HG02884 (cell line): ENCODE measurements around the gene MOV10L1.

ENCODE experiments used
- ATAC-seq: cut with Tn5 transposase; IDR thresholded peaks from one replicate; pipeline ENCODE4 v1.9.1; 2021; ENCODE audit warnings: mild to moderate bottlenecking, moderate library complexity; ENCODE audit not compliant: unreplicated experiment

Gene MOV10L1

DNA sequence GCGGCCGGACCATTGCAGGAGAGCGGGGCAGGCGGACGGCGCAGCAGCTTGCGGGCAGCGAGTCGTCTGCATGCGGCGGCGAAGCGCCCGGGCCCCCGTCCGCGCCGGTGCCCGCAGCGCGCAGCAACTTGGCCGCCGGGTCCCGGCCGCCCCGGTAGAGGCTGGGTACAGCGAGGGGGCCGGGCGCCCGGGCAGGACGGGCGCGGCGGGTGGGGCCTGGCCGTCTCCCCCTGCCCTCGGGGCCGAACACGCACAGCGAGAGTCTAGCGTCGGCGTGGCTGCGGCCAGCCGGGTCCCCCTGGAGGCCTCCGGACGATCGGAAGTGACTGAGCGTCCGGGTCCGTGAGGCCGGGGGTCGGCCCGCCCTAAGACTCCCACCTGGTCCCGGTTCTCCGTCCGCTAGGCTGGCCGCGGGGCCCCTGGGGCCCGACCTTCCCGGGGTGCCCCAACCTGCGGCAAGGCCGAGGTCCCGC lies 95.1 kb downstream of the MOV10L1 start:
- no peak for ATAC-seq

DNA sequence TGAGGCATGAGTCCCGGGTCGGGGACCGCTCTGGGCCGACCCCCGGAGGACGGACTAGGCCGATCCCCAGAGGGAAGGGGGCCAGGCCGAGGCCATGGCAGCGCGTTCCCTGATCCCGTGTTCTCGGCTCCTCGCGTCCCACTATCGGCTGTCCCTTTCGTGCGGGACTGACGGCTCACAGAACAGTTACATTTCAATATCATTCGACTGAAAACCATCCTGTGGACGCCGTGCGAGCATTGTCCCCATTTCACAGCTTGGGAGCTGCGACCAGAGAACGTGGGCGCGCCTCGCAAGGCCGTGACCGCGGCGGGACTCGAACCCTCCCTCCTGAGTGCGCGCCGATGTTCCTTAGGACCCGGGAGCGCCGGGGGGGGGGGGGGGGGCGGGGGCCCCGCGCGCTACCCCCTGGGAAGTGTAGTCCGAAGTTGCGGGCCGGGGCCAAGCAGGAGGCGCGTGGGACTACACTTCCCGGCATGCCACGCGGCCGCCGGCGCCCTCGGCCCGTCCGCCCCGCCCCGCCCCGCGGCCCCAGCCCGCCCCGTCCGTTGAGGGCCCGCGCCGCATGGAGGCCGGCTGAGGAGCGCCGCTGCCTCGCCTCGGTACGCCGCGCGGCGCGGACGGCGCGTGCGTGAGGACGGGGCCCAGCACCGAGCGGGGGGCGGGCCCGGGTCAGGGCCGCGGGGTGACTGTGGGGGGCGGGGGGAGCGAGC lies 95.7 kb downstream of the MOV10L1 start, which contains the start of gene TRABD:
Gene TRABD (plus strand): TSS at position 539 of the 713 bp plus-strand sequence. CDS start 7,148 bp downstream, outside the sequence.
- no peak for ATAC-seq

DNA sequence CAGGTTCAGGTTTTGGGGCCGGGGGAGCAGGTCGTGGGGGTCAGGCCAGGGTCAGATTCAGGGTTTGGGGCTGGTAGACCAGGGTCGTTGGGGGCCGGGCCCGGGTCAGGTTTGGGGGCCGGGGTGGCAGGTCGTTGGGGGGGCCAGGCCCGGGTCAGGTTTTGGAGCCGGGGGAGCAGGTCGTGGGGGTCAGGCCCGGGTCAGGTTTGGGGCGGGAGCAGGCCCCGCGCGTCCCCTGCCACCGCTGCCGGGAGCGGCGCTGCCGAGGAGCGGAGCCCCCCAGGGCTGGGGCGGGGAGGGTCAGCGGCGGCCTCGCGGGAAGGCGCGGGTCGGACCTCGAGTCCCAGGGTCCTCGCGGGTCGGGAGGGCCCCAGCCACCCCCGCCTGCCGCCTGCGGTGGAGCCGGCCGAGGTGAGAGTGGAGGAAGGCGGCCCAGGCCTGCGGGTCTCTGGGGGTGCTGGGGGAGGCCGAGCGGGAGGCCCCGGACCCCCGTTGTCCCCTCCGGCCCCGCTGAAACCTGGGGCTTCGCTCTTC lies 96.4 kb downstream of the MOV10L1 start:
- no peak for ATAC-seq

DNA sequence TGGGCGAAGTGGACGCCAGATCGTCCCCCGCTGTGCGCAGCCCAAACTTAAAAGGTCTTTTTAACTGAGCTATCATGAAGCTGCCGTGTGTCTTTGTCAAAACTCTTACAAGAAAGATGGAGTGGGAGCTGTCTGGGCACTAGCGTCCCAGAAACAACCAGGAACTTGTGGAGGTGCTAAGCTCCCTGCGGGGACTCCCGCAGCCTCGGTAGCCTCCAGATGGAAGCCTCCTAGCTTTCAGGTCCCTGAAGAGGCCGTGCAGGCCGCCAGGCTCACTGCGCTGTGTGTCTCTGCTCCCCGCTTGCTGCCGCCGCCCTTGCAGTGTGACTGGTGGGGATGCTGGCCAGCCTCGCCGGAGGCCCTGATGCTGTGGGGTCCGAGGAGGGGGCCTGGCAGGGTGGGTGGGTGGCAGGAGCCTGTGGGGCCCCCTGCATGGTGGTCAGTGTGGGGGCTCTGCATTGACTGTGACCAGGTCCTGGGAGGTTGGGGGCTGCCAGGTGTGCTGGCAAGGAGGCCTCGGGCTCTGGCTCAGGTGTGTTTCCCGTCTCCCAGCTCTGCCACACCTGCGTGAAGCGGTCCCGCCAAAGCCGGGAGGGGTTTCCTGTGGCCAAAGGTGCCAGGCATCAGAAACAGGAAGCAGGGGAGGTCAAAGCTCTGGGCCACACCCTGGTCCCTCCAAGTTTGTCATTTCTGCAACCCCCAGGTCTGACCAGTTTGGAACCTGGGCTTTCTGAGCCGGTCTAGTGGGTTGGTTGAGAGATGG lies 97.1 kb downstream of the MOV10L1 start:
- ATAC-seq = no peak

DNA sequence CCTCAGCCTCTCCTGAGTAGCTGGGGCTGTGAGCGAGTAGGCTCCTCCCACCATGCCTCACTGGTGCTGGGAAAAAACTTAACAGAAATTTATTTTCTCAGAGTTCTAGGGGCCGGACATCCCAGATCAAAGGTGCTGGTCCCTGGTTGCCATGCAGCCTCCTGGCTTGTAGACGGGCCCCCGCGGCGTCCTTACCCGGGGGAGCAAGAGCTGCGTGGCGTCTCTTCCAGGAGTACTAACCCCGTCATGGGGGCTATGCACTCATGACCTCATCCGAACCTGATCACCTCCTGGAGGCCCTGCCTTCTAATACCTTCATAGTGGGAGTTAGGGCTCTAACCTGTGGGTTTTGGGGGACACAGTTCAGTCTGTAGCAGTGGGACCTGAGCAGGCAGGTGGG lies 98.5 kb downstream of the MOV10L1 start:
- ATAC-seq = no peak

DNA sequence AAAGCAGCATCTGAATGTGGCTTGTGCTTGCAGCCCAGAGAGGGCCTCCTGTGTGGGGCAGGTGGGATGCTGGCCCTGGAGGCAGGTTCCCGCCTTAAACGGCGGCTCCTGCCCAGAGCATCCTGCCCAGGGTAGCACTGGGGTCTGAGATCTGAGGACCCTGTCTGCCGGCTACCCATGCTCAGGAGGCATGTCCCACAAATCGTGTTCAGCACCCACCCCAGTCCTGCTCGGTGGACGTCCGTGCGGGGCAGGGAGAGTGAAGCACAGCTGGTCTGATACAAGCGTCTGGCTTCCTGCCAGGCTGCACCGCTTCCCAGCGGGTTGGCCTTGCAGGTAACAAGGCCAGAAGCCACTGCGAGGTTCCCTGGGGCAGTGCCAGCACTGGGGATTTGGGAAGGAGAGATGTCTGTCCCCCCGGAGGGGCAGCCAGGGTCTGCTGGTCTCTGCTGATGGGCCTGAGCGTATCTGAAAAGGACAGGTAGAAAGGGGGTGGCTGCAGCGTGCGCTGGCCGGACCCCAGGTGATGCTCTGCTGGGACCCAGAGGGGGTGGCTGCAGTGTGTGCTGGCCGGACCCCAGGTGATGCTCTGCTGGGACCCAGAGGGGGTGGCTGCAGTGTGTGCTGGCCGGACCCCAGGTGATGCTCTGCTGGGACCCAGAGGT lies 99.5 kb downstream of the MOV10L1 start:
- ATAC-seq = no peak

DNA sequence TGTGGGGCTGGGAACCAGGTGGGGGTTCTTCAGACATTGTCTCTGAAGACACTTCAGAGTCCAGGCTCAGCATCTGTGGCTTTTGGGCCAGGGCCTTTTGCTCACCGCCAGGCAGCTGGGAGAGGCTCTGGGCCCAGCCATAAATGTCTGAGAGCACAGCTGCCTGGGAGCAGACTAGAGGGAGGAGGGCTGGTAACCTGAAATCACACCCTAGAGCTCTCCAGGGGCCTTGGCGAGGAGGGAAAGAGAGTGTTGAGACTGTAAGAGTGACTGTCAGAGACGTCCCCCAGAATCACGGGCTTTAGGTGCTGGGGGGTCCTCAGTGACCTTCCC lies 100.0 kb downstream of the MOV10L1 start:
- ATAC-seq = no peak

DNA sequence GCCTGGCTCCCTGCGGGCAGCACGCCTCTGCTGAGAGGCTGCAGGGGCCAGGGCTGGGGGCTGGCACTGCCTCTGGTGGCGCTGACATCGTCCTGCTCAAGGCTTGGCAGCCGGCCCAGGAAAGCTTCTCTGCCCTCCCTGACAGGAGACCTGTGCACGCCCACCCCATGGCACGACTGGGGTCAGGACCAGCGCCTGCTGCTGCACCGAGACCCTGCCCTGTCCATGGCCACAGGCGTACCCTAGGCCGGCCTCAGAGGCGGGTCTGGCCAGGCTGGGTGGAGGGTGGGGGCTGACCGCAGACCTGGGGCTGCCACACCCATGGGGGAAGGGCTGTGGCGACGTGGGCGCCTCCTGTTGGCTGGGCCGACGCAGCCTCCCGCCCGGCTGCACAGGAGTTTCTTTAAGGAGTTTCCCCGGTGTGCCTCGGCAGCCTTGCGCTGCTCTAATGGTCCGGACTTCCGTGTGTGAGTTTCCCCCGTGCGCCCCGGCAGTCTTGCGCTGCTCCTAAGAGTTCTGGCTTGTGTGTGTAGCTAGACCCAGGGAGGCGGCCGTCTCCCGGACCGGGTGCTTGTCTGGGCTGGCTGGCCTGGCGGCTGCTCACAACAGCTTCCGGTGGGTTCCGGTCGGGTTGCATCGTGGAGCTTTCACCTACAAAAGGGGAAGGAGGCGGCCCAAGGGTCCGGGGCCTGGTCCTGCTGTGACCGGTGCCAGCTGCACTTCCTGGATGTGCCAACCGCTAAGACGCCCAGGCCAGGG lies 100.6 kb downstream of the MOV10L1 start:
- ATAC-seq = peak; percentile 39

DNA sequence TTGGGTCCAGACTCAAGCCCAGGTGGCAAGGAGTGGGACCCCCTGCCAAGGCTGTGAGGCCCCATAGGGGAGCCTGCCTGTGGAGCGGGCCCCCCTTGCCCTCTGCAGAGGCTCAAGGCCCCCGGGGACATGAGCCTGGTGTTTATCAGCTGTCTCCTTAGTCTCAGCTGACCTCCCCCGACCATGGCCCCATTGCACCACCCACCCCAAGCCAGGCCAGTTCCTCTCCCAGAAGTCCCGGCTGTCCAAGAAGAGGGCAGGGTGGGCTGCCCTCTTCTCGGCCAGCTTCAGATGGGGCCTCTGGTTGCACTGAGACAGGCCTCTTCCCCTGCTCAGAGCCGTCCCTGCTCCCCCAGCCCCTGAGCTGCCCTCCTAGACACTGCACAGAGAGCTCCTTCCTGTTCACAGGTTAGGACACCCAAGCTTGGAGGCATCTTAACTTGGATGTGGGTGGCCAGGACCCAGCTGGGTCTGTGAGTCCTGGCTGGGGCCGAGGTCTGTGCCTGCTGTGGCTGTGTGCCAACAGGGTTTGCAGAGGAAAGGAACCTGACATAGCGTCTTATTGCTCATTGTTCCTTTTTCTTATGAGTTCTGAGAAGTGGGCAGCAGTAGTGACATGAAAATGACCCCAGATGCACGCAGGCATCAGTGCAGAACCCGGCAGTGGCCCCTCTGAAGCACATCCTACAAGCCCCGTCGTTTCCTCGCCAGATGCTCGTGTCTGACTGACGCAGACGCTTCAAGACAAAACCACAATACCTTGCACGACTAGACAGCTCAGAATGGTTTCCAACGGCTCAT lies 101.3 kb downstream of the MOV10L1 start:
- no peak for ATAC-seq

DNA sequence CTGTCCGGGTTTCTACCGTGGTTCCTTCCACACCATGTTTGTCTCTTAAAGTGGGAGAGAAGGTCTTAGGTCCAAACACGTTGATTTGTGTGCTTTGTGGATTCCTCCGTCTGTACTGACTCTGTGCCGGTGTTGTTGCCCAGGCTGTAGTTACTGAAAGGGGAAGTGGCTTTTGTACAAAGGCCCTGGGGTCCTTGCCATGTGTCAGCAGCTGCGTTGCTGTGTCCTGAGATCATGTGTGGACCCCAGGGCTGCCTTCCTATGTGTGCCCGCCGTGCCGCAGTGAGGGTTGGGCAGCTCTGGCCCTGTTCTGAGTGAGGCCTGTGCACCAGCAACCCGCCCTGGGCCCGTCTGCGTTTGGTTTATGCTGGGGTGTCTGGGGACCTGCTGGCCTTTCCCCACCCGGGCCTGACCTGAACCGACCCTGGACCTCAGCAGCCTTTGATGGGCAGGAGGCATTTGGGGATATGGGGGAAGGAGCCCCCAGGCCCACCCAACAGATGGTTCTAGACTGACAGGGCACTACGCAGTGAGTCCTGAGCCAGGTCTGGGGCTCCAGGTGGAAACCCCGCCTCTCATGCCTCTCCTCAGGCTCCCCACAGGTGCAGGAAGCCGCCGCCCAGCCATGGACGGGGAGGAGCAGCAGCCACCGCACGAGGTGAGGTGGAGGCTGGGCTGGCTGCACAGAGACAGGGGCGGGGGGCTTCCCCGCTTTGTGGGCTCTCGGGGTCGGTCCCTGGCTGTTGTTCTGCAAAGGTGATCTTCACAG lies 102.8 kb downstream of the MOV10L1 start:
- ATAC-seq = no peak

DNA sequence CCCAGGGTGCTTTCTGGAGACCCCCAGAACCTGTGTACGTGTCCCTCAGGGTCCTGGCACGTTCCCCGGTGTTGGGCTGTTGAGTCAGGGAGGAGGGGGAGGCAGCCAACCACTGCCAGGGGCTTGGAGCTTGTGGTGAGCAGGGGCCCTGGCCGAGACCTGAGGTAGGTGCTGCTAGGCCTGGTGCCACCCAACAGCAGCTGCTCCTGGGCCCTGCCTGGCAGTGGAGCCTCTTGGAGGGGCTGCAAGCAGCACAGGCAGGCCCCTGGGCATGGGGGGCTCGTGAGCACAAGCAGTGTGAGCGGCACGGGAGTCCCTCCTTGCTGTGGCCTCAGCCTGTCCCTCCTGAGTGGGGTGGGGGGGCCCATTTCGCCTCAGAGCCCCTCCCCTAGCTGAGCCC lies 103.8 kb downstream of the MOV10L1 start:
- ATAC-seq = no peak

DNA sequence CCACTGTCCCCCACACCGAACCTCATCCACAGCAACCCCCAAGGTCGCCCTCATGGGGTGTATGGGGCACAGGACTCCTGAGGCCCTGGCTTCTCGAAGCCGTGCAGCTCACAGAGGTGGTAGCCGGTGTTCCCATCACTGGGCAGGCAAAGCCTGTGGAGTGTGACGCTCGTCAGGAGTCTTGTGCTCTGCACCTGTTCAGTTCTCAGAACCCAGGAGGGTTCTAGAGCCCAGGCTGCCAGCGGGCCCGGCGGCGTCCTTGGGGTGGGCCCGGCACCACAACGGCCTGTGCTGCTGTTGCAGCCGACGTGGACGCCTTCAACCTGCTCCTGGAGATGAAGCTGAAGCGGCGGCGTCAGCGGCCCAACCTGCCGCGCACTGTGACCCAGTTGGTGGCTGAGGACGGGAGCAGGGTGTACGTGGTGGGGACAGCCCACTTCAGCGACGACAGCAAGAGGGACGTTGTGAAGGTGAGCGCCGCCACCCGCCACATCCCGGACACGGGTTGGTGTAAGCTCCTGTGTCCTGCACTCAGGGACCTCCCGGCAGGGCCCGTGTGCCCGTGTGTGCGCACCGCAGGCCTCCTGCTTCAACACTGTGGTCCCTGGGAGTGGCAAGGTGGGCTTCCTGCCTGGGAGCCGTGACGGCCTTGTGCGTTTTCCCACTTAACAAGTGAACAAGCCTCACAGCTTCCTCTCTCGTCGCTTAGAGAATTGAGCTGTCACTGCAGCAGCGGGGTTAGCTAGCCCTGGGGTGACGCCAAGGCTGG lies 104.4 kb downstream of the MOV10L1 start:
- no peak for ATAC-seq

DNA sequence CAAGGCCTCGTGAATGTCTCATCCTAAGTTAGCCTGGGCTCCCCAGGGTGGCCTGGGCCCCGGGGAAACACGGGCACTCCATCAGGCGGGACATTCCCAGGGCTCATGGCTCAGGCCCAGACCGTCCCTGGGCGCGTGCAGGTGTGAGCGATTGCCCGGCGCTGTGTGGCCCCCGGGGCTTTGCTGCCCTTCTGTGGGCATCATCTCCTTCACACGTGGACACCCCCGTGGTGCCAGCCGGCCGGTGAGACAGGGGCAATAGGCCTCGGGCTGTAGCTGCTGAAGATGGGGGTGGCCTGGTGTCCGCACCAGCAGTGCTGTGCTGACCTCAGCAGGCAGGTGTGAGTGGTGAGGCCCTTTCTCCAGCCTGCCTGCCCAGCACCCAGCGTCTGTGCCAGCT lies 106.5 kb downstream of the MOV10L1 start:
- ATAC-seq = no peak

DNA sequence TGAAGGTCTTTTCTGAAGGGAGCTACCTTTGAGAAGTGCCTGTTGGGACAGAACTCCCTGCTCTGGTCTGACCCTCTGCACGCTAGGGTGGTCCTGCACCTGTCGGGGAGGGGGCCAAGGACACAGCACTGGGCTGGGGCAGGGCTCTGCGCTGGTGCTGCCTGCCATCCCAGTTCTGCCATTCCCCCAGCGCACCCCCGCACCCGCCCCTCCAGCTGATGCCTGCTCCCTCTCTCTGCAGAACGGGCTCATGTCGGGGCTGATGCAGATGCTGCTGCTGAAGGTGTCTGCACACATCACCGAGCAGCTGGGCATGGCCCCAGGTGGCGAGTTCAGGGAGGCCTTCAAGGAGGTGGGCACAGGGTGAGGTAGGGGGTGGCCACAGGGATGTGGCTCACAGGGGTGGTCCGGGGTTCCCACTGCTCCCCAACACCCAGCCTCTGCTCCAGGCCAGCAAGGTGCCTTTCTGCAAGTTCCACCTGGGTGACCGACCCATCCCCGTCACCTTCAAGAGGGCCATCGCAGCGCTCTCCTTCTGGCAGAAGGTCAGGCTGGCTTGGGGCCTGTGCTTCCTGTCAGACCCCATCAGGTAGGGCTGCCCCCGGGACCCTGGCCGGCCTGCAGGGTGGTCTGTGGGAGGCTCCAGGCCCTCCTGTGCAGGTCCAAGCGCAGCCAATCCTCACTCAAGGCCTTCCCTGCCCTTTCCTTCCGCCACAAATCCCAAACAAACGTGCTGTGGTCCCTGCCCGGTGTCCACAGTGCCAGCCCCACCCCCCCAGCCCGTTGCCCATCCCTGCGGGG lies 107.4 kb downstream of the MOV10L1 start:
- ATAC-seq = no peak

DNA sequence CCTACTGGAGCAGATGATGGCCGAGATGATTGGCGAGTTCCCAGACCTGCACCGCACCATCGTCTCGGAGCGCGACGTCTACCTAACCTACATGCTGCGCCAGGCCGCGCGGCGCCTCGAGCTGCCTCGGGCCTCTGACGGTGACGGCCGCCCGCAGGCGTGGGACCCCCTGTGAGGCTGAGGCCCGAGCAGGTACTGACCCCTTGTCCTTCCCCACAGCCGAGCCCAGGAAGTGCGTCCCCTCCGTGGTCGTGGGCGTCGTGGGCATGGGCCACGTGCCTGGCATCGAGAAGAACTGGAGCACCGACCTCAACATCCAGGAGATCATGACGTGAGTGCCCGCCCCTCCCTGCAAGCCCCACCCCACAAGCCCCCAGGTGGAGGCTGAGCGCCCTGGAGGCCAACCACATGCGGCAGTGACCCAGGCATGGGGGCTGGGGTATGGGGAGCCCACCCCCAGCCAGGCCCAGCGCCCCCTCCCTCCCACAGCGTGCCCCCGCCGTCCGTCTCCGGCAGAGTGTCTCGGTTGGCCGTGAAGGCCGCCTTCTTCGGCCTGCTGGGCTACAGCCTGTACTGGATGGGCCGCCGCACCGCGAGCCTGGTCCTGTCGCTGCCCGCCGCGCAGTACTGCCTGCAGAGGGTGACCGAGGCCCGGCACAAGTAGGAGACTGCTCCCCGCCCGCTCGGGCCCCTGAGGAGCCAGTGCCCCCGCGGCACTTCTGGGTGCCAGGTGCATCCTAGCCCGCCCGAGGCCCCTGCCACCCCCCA lies 108.2 kb downstream of the MOV10L1 start:
- ATAC-seq = no peak

DNA sequence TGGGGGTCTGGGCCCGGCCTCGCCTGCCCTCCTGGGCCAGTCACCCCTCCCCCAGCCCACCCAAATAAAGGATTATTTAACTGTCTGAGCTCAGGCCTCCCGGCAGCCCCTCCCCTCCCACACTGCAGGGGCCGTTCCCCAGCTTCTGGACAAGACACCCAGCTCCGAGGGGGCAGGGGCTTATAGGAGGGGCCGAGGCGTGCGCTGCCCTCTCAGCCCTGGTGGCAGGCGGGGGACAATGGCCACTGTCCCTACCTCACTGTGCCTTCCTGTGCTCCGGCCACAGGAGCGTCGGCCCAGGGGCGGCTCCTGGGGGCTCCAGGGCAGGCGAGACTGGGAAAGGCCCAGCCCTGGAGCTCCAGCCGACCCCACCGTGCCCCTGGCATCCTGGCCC lies 108.8 kb downstream of the MOV10L1 start:
- no peak for ATAC-seq

DNA sequence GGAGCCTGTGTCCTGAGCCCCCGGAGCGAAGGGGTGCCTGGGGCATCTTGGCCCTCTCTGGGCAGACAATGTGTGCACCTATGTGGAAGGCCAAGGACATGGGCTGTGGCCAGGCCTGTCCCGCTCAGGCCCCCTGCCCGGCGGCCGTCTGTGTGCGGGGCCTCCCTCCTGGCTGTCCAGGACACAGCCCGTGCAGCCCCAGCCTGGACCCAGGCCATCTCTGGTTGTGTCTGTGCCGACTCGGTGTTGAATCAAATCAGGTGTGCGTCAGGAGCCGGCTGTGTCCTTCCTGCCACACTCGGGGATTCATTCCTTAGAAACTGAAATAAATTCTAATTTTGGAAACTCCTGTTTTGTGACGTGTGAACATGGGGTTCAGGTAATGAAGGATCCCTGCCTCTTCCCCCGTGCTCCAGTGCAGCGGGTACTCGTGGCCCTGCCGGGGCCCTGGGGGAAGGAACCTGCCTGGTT lies 109.5 kb downstream of the MOV10L1 start:
- no peak for ATAC-seq
